Chondrocyte (in vitro differentiated cells): ENCODE data around the gene DMD. TPM values are rescaled to one million over a fixed set of nuclear protein-coding genes. Genes with fewer than 3 reads are reported as not detected.

Source experiments
- DNase-seq: peaks from one replicate; pipeline ENCODE4 v3.0.0; 2021; ENCODE audit warnings: mixed read lengths, low spot score
- H3K27ac Mint-ChIP-seq: one replicate; pipeline ENCODE4 v1.8.0; 2021; ENCODE audit warnings: mild to moderate bottlenecking, moderate library complexity, mixed read lengths; ENCODE audit not compliant: unreplicated experiment
- H3K27me3 Mint-ChIP-seq: 2 replicates; pipeline ENCODE4 v1.8.0; 2021; ENCODE audit warnings: low read depth, mixed read lengths
- H3K36me3 Mint-ChIP-seq: 2 replicates; pipeline ENCODE4 v1.8.0; 2021; ENCODE audit warnings: low read depth, mixed read lengths
- H3K4me1 Mint-ChIP-seq: 2 replicates; pipeline ENCODE4 v1.8.0; 2021; ENCODE audit warnings: low read depth, mild to moderate bottlenecking, mixed read lengths
- H3K4me3 Mint-ChIP-seq: one replicate; pipeline ENCODE4 v1.8.0; 2021; ENCODE audit warnings: mild to moderate bottlenecking, moderate library complexity, mixed read lengths; ENCODE audit not compliant: unreplicated experiment
- H3K9me3 Mint-ChIP-seq: 2 replicates; pipeline ENCODE4 v1.8.0; 2021; ENCODE audit warnings: low read depth, mixed read lengths
- CTCF ChIP-seq: fragments of 200-600 bp; sonication (generic); IDR thresholded peaks from 2 replicates; pipeline ENCODE4 v1.5.0; 2021; ENCODE audit warnings: antibody characterized with exemption, mild to moderate bottlenecking, moderate library complexity
- total RNA-seq: library from RNA; stranded (reverse); gene quantifications from 3 replicates; pipeline ENCODE4 v1.2.1, GENCODE V29; 2021

DMD gene
- total RNA-seq, 1 donor from 2014 or later: 201 TPM

- peaks cover 16% of the 10 kb centered on the region for H3K9me3 Mint-ChIP-seq
Measured at GRCh38 chrX:31320740-31321139, 1890.6 kb downstream of the DMD start.

DNA sequence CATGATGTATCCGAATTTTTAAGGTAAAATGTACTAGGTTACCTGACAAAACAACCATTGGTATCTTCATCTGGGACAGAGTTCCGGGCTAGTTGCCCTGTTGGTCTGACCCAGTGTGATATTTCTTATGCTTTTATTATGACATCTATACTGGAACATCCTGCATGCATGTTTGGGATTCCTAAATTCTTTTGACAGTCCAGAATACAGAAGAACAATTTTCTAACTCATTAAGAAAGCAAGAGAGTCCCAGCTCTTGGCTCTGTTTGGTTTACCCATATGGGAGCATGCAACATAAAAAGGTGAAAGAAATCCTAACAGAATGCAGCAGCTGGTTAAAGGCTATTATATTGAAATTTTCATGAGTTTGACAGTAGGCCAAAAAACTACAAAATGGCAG lies 1891.8 kb downstream of the DMD start:
- TF ChIP-seq CTCF: no peak
- Mint-ChIP-seq H3K36me3 (no peaks in the 10 kb centered on the region), H3K27me3 (no peaks in the 10 kb centered on the region), H3K9me3 (peaks cover 14% of the 10 kb centered on the region), H3K27ac (peak overlapping the region; percentile 63), H3K4me1 (peaks cover 67% of the 10 kb centered on the region), H3K4me3 (no peak overlapping the region)
- DNase-seq: no peak

More at GRCh38 chrX:31320740-31321139, 1890.6 kb downstream of the DMD start:
- Mint-ChIP-seq H3K4me3 (no peak overlapping the region), H3K27me3 (no peaks in the 10 kb centered on the region), H3K27ac (no peak overlapping the region), H3K36me3 (no peaks in the 10 kb centered on the region), H3K4me1 (peaks cover 62% of the 10 kb centered on the region)
- no peak for DNase-seq
- no peak for TF ChIP-seq CTCF

DNA sequence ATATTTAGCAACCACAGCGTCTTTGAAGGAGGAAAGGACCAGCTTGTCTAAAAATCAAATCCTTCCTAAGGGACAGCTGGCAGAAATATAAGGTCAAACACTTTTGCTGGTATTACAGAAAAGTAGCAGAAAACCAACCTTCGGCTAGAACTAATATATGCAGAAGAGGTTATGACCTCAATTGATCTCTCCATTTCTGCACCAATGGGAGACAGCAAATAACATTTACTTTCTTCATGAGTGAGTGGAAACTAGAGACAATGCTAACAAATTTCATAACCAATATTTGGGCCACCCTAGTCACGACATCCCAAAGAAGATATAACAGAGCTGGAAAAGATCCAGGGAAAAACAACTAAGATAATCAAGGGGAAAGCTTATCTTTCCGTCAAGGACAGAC lies 1892.5 kb downstream of the DMD start:
- TF ChIP-seq CTCF: no peak
- Mint-ChIP-seq H3K27me3 (no peaks in the 10 kb centered on the region), H3K4me3 (no peak overlapping the region), H3K9me3 (peaks cover 13% of the 10 kb centered on the region), H3K27ac (peak overlapping the region; percentile 80), H3K36me3 (no peaks in the 10 kb centered on the region), H3K4me1 (peaks cover 69% of the 10 kb centered on the region)
- no peak for DNase-seq

GRCh38 chrX:31316340-31316991 lies 1894.9 kb downstream of the DMD start:
- no peak overlapping the region for H3K27ac Mint-ChIP-seq
- no peaks in the 10 kb centered on the region for H3K27me3 Mint-ChIP-seq
- no peak overlapping the region for H3K4me3 Mint-ChIP-seq
- TF ChIP-seq CTCF: no peak
- H3K4me1 Mint-ChIP-seq: peaks cover 62% of the 10 kb centered on the region
- H3K9me3 Mint-ChIP-seq: peaks cover 20% of the 10 kb centered on the region
- no peak for DNase-seq
- no peaks in the 10 kb centered on the region for H3K36me3 Mint-ChIP-seq

DNA sequence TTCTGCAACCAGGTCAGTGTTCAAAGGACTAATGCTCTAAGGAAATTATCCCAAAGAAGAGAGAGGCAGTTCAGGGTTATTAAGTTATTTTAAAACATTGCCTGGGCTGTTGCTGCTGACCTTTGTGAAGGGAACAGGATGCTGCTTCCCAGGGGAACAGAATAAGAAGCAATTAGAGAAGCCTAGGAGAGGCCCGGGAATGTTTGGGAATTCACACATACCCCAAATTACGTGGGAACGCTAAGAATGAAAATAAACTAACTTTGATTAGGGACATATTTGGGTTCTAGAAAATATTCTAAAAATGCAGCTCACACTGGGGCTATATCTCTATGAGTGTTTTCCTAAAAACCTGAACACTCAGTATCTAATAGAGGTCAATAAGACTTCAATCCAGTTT lies 1896.4 kb downstream of the DMD start:
- Mint-ChIP-seq H3K27ac (peak overlapping the region; percentile 93), H3K27me3 (no peaks in the 10 kb centered on the region), H3K4me1 (peaks cover 52% of the 10 kb centered on the region), H3K36me3 (no peaks in the 10 kb centered on the region), H3K4me3 (peak overlapping the region; percentile 58), H3K9me3 (peaks cover 24% of the 10 kb centered on the region)
- DNase-seq: no peak
- no peak for TF ChIP-seq CTCF
